Liver (tissue), 3 donors: Measurements from ENCODE around the gene CDCA3.

ENCODE experiments used
- CTCF ChIP-seq: fragments of 150-350 bp; IDR thresholded peaks from 2 replicates; pipeline ENCODE4 v1.5.1; 2017; ENCODE audit warnings: improper control_type of control experiment, low read depth, low read length; ENCODE audit not compliant: missing input control
- JUND ChIP-seq, 2 donors: IDR thresholded peaks; 2 replicates each; pipeline ENCODE4 v1.6.1; 2016; ENCODE audit warnings: antibody characterized with exemption in 2 of 2
- YY1 ChIP-seq: IDR thresholded peaks from 2 replicates; pipeline ENCODE4 v1.6.1; 2016; ENCODE audit warnings: antibody characterized with exemption, mild to moderate bottlenecking
- ZBTB33 ChIP-seq: IDR thresholded peaks from 2 replicates; pipeline ENCODE4 v1.6.1; 2016; ENCODE audit warnings: antibody characterized with exemption
- TF ChIP-seq, protein P1 (sequence below): IDR thresholded peaks from 2 replicates; pipeline ENCODE4 v1.6.1; 2016; ENCODE audit warnings: antibody characterized with exemption, mild to moderate bottlenecking
- donor health status: healthy.
- donor health status: healthy.

DNA sequence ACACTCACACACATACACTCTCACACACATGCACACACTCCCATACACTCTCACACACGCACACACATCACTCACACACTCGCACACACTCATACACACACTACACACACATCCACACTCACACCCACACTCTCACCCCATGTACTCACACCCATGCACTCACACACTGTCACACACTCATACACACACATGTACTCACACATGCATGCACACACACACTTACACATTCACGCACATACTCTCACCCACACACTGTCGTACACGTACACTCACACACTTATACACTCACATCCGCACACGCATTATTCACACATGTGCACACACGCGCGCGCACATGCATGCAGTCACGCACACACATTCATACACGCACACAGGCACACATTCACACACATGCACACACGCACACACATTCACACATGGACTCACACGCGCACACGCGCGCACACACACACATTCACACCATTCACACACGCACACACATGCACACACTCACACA is 33.4 kb downstream of the CDCA3 start:
- TF ChIP-seq CTCF (no peak), YY1 (no peak), JUND (IDR thresholded peaks at IDR 0.05) (no peak), ZBTB33 (no peak)
- TF ChIP-seq, protein P1, sequence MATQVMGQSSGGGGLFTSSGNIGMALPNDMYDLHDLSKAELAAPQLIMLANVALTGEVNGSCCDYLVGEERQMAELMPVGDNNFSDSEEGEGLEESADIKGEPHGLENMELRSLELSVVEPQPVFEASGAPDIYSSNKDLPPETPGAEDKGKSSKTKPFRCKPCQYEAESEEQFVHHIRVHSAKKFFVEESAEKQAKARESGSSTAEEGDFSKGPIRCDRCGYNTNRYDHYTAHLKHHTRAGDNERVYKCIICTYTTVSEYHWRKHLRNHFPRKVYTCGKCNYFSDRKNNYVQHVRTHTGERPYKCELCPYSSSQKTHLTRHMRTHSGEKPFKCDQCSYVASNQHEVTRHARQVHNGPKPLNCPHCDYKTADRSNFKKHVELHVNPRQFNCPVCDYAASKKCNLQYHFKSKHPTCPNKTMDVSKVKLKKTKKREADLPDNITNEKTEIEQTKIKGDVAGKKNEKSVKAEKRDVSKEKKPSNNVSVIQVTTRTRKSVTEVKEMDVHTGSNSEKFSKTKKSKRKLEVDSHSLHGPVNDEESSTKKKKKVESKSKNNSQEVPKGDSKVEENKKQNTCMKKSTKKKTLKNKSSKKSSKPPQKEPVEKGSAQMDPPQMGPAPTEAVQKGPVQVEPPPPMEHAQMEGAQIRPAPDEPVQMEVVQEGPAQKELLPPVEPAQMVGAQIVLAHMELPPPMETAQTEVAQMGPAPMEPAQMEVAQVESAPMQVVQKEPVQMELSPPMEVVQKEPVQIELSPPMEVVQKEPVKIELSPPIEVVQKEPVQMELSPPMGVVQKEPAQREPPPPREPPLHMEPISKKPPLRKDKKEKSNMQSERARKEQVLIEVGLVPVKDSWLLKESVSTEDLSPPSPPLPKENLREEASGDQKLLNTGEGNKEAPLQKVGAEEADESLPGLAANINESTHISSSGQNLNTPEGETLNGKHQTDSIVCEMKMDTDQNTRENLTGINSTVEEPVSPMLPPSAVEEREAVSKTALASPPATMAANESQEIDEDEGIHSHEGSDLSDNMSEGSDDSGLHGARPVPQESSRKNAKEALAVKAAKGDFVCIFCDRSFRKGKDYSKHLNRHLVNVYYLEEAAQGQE: no peak
